Astrocyte (in vitro differentiated cells and primary cell): ENCODE measurements around the gene BMPR1A. TPM values are rescaled to one million over a fixed set of nuclear protein-coding genes. Genes with fewer than 3 reads are reported as not detected.
"Not testable (repeated sequence)": the region's sequence is repeated elsewhere in the genome, so short reads cannot be mapped to it uniquely, and the experiment has no call there.

ENCODE experiments used
- DNase-seq: peaks from one replicate; pipeline ENCODE4 v3.0.0-alpha.2; 2010; ENCODE audit warnings: low read depth
- FAIRE-seq: peaks from 2 replicates; lab custom pipeline; 2011; peaks lifted over from hg19 to GRCh38; lab: Jason Lieb, UNC
- H2AFZ ChIP-seq: 2 replicates; pipeline ENCODE4 v1.6.0; 2012; ENCODE audit warnings: low read depth, low read length, inconsistent platforms
- H3K27ac ChIP-seq: 2 replicates; pipeline ENCODE4 v1.5.1; 2011; ENCODE audit warnings: low read depth, low read length, inconsistent platforms
- H3K27me3 ChIP-seq: 2 replicates; pipeline ENCODE4 v1.6.0; 2011; ENCODE audit warnings: low read length, inconsistent platforms; ENCODE audit not compliant: insufficient read depth
- H3K36me3 ChIP-seq: 2 replicates; pipeline ENCODE4 v1.5.1; 2011; ENCODE audit warnings: low read length, inconsistent platforms; ENCODE audit not compliant: insufficient read depth
- H3K4me1 ChIP-seq: 2 replicates; pipeline ENCODE4 v1.5.1; 2011; ENCODE audit warnings: low read length, inconsistent platforms; ENCODE audit not compliant: insufficient read depth
- H3K4me2 ChIP-seq: 2 replicates; pipeline ENCODE4 v1.6.0; 2012; ENCODE audit warnings: low read length, inconsistent platforms
- H3K4me3 ChIP-seq: 2 replicates; pipeline ENCODE4 v1.5.1; 2011; ENCODE audit warnings: low read depth, mild to moderate bottlenecking, low read length, inconsistent platforms; ENCODE audit not compliant: insufficient read depth
- H3K79me2 ChIP-seq: 2 replicates; pipeline ENCODE4 v1.6.0; 2012; ENCODE audit warnings: mild to moderate bottlenecking, low read length, inconsistent platforms; ENCODE audit not compliant: insufficient read depth
- H3K9ac ChIP-seq: 2 replicates; pipeline ENCODE4 v1.6.0; 2012; ENCODE audit warnings: mild to moderate bottlenecking, low read length, inconsistent platforms
- H3K9me3 ChIP-seq: 2 replicates; pipeline ENCODE4 v1.5.1; 2012; ENCODE audit warnings: low read depth, mild to moderate bottlenecking, low read length, inconsistent platforms; ENCODE audit not compliant: insufficient read depth
- H4K20me1 ChIP-seq: 2 replicates; pipeline ENCODE4 v1.6.0; 2012; ENCODE audit warnings: low read length, inconsistent platforms; ENCODE audit not compliant: insufficient read depth
- H3K27ac Mint-ChIP-seq: one replicate; pipeline ENCODE4 v1.8.0; 2021; ENCODE audit warnings: mild to moderate bottlenecking, mixed read lengths; ENCODE audit not compliant: unreplicated experiment
- H3K27me3 Mint-ChIP-seq: one replicate; pipeline ENCODE4 v1.8.0; 2021; ENCODE audit warnings: low read depth, mixed read lengths; ENCODE audit not compliant: unreplicated experiment
- H3K36me3 Mint-ChIP-seq: one replicate; pipeline ENCODE4 v1.8.0; 2021; ENCODE audit warnings: low read depth, mixed read lengths; ENCODE audit not compliant: unreplicated experiment
- H3K4me1 Mint-ChIP-seq: one replicate; pipeline ENCODE4 v1.8.0; 2021; ENCODE audit warnings: low read depth, mixed read lengths; ENCODE audit not compliant: unreplicated experiment
- H3K4me3 Mint-ChIP-seq: one replicate; pipeline ENCODE4 v1.8.0; 2021; ENCODE audit warnings: mild to moderate bottlenecking, moderate library complexity, mixed read lengths; ENCODE audit not compliant: unreplicated experiment
- H3K9me3 Mint-ChIP-seq: one replicate; pipeline ENCODE4 v1.8.0; 2021; ENCODE audit warnings: mild to moderate bottlenecking, mixed read lengths; ENCODE audit not compliant: unreplicated experiment
- EZH2 ChIP-seq: IDR thresholded peaks from 2 replicates; pipeline ENCODE4 v1.6.1; 2012; ENCODE audit warnings: mild to moderate bottlenecking, low read length, inconsistent platforms; ENCODE audit not compliant: insufficient read depth
- total RNA-seq: library from RNA; stranded (reverse); gene quantifications from 2 replicates; pipeline ENCODE4 v1.2.1, GENCODE V29; 2021
- TF ChIP-seq, protein P1 (sequence below): IDR thresholded peaks from 2 replicates; pipeline ENCODE4 v1.5.1; 2011; ENCODE audit warnings: low read depth, mild to moderate bottlenecking, inconsistent platforms, low read length, moderate library complexity; ENCODE audit not compliant: insufficient read depth

BMPR1A gene
- total RNA-seq, 1 donor from 2014 or later = 52.2 TPM

DNA sequence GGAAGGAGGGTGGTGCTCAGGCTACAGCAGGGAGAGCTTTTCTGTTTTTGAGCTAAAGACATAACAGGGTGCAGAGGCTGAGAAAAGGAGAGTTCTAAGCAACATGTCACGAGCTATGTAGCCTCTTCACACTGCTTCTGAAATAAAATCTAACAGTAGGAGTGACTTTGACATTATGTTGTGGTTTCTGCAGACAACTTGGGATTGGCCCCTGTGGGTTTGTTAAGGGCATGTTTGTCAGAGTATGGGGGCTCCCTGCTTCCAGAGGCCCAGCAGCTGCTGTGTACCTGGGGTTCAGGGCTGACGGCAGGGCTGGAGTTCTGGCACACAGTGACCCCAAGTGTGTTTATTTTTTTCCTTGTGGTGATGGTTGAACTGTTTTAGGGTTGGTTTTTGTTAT is 176.3 kb downstream of the BMPR1A start:
- Histone ChIP-seq H3K4me2 (no peak overlapping the region), H3K9me3 (no peaks in the 10 kb centered on the region), H3K4me1 (peaks cover 9% of the 10 kb centered on the region), H3K36me3 (peaks cover 3% of the 10 kb centered on the region), H3K27me3 (no peaks in the 10 kb centered on the region), H3K4me3 (no peak overlapping the region), H2AFZ (no peak overlapping the region), H3K27ac (no peak overlapping the region), H3K79me2 (no peaks in the 10 kb centered on the region), H3K9ac (no peak overlapping the region), H4K20me1 (no peaks in the 10 kb centered on the region)
- no peaks in the 10 kb centered on the region for H3K9me3 Mint-ChIP-seq
- TF ChIP-seq EZH2 = no peak
- TF ChIP-seq, protein P1, sequence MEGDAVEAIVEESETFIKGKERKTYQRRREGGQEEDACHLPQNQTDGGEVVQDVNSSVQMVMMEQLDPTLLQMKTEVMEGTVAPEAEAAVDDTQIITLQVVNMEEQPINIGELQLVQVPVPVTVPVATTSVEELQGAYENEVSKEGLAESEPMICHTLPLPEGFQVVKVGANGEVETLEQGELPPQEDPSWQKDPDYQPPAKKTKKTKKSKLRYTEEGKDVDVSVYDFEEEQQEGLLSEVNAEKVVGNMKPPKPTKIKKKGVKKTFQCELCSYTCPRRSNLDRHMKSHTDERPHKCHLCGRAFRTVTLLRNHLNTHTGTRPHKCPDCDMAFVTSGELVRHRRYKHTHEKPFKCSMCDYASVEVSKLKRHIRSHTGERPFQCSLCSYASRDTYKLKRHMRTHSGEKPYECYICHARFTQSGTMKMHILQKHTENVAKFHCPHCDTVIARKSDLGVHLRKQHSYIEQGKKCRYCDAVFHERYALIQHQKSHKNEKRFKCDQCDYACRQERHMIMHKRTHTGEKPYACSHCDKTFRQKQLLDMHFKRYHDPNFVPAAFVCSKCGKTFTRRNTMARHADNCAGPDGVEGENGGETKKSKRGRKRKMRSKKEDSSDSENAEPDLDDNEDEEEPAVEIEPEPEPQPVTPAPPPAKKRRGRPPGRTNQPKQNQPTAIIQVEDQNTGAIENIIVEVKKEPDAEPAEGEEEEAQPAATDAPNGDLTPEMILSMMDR = no peak
- no peaks in the 10 kb centered on the region for H3K27me3 Mint-ChIP-seq
- H3K4me3 Mint-ChIP-seq = no peak overlapping the region
- peaks cover 13% of the 10 kb centered on the region for H3K4me1 Mint-ChIP-seq
- no peak for FAIRE-seq
- H3K36me3 Mint-ChIP-seq = peaks cover 8% of the 10 kb centered on the region
- DNase-seq = no peak
- H3K27ac Mint-ChIP-seq = no peak overlapping the region

DNA sequence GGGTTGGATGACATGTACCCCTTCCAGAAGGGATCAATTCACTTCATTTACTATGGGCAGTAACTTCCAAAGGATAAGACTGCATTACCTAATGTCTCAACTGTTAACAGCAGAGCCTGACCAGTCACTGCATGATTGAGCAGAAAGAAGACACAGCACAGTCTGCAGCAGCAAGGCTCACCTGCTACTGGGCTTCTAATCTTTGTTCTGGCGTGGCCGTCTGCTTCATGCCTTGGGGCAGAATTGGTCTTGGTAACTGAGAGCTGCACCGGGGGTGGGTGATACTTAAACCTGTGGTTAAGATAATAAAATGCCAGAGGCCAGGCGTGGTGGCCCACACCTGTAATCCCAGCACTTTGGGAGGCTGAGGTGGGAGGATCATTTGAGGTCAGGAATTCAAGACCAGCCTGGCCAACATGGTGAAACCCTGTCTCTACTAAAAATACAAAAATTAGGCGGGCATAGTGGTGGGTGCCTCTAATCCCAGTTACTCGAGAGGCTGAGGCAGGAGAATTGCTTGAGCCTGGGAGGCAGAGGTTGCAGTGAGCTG is 177.8 kb downstream of the BMPR1A start:
- H3K9me3 ChIP-seq, H3K9me3 Mint-ChIP-seq, H3K27me3 ChIP-seq, H4K20me1 ChIP-seq, H3K36me3 ChIP-seq, H3K36me3 Mint-ChIP-seq, H3K9ac ChIP-seq, H3K4me1 ChIP-seq, H3K4me2 ChIP-seq, H3K27ac Mint-ChIP-seq, FAIRE-seq, H3K27ac ChIP-seq, H3K4me3 Mint-ChIP-seq, H3K4me3 ChIP-seq, H3K27me3 Mint-ChIP-seq, H3K79me2 ChIP-seq, H2AFZ ChIP-seq, DNase-seq: not testable (repeated sequence)
- peaks cover 13% of the 10 kb centered on the region for H3K4me1 Mint-ChIP-seq

DNA sequence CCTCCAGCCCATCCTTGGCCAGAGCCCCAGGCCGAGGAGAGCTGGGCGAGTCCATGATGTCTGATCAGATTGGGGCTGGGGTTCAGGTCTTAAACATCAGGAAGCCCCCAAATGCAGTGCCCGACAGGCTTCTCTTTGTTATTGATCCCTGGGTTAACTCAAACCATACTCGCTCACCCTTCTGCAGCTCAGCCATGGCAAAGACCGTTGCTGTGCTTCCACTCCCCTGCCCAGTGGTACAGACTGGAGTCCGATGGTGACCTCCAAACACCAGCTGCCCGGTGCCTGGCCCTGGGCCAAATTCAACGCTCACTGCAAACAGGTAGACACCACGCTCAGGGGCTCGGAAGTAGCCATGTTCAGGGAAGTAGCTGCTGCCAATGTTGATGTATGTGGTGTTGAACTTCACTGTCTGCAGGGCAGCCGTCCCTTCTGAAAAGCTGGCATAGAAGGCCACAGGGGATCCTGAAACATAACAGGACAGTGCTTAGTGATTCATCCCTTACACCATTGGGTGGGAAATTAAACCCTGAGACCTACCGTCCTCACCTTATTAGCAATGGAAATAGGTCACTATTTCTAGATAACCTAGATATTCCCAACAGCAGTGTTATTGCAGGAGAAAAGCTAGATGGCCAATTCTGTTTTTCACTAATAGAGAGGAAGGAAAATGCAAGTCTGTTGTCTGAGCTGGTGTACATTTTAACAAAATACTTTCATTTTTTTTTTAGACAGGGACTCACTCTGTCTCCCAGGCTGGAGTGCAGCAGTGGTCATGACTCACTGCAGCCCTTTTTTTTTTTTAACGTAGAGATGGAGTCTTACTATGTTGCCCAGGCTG is 180.5 kb downstream of the BMPR1A start:
- Mint-ChIP-seq H3K27ac (no peak overlapping the region), H3K27me3 (no peaks in the 10 kb centered on the region), H3K36me3 (no peaks in the 10 kb centered on the region), H3K4me1 (peaks cover 13% of the 10 kb centered on the region), H3K4me3 (no peak overlapping the region), H3K9me3 (no peaks in the 10 kb centered on the region)
- Histone ChIP-seq H3K9ac (no peak overlapping the region), H3K79me2 (no peaks in the 10 kb centered on the region), H3K4me2 (peak overlapping the region; percentile 42), H3K4me3 (no peak overlapping the region), H3K36me3 (no peaks in the 10 kb centered on the region), H3K27ac (no peak overlapping the region), H4K20me1 (no peaks in the 10 kb centered on the region), H3K9me3 (no peaks in the 10 kb centered on the region), H3K4me1 (peaks cover 13% of the 10 kb centered on the region), H3K27me3 (no peaks in the 10 kb centered on the region), H2AFZ (no peak overlapping the region)
- TF ChIP-seq, protein P1 = no peak
- no peak for TF ChIP-seq EZH2
- DNase-seq (peak; percentile 40), FAIRE-seq (peak; percentile 58)
